GM12801 (cell line): ENCODE results near the gene RADIL.

Source experiments
- CTCF ChIP-seq: IDR thresholded peaks from one replicate; pipeline ENCODE4 v1.5.1; 2011; ENCODE audit warnings: control low read depth; ENCODE audit not compliant: insufficient read length; ENCODE audit errors: extremely low read depth

Gene RADIL

DNA sequence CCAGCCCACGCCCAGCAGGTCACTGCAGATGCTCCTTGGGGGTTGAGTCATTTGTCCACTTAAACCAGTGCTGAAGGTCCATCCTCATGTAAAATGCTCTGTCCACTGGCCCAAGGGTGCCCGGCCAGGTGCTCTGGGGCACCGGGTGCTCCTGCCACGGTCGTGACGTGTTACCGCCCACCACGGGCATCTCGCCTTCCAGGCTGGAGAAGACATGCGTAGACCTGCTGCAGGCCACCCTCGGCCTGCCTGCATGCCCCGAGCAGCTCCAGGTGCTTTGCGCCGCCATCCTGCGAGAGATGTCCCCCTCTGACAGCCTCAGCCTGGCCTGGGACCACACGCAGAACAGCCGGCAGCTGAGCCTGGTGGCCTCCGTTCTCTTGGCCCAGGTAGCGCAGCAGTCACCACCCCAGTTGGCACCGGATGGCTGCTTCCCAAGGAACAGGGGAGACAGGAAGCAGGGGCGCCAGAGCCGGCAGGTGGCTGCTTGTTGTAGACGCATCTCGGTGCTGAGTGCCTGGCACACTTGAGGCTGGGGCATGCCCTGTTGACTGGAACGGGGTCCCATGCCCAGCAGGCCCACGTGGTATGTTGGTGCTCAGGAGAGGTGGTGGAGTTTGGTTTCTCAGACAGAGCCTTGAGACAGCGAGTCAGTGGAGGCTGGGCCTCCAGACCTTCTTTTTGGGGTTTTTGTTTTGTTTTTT, 102.0 kb downstream of the RADIL start:
- no peak for TF ChIP-seq CTCF

DNA sequence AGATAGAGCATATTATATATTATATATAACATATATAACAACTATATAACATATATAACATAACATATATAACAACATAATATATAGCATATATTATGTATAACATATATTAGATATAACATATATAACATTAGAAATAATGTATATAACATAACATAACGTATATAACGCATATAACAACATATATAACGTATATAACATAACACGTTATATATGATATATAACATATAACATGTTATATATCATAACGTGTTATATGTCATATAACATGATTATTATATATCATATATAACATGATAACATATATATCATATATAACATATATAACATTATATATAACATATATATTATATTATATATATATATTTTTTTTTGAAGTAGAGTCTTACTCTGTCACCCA, 104.4 kb downstream of the RADIL start:
- no peak for TF ChIP-seq CTCF

DNA sequence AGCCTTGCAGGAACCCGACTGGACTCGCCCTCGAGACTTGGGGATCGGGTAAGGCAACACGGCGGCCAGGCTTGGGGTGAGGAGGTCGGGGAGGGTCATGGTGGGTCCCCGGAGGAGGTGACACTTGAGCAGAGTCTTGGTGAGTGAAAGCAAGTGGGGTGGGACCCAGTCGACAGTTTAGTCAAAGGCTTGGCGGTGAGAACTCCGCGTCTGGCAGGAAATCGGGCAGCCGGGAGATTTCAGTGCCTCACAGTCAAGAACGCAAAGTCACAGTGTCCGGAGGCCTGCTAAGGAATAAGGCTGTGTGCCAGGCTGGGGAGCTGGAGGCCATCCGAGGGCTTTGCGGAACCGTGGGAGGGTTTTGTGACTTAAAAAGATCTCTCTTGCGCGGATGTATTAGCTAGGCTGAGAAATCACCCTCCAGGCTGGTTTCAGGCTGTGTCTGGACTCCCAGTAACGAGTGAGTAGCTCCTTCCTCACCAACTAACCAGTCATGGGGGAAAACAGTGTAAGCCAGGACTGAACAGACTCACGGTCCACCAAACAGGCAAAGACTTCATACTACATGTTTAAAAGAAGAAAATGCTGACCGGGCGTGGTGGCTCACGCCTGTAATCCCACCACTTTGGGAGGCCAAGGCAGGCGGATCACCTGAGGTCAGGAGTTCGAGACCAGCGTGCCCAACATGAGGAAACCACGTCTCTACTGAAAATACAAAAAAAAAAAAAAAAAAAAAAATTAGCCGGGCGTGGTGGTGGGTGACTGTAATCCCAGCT, 107.5 kb downstream of the RADIL start:
- no peak for TF ChIP-seq CTCF

DNA sequence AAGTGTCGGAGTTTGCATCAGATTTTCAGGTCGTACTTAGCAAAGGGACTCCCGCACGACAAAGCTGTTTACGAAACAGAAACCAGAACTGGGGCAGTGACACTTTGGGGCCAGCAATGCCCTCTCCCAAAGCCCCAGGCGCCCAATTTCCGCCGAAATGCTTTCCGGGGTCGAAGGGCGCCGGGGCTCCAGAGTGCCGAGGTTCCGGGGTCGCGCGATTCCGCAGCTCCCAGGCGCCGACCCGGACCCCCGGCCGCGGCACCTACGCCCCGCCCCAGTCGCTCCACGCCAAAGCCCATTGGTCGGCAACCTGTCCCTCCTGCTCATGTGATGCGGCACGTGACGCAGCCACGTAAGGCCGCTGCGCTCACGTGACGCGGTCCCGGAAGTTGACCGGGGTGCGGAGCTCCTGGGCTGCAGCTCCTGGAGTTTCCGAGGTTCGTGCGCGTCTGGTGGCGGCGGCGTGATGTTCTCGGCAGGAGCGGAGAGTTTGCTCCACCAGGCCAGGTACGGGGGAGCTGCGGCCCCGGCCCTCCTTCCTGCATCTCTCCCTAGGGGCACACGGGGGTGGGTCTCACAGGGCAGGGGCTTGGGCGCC, 108.2 kb downstream of the RADIL start, which contains the start of gene AP5Z1:
Gene AP5Z1 (plus strand): TSS at position 374 of the 598 bp plus-strand sequence. CDS start 93 bp downstream, at position 467.
- no peak for TF ChIP-seq CTCF

- no peak for TF ChIP-seq CTCF
These were observed 108.8 kb downstream of the RADIL start for GRCh38 chr7:4774658-4775249.

DNA sequence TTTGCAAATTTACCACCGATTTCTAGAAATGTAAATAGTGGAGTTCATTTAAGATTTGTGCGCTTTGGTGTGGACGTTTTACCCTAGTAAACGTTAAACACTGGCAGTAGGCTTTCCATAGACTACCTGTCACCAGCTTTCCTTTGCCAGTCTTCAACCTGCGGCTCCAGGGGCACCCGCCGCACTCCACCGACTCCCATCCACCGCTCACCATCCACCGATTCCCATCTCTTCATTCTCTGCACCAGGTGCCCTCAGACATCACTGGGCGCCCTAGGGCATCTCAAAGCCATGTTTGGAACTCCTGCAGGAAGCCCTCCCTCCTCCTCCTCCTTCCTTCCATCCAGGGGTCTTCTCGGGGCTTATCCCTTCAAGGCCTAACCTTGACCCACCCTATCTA, 109.5 kb downstream of the RADIL start:
- no peak for TF ChIP-seq CTCF

DNA sequence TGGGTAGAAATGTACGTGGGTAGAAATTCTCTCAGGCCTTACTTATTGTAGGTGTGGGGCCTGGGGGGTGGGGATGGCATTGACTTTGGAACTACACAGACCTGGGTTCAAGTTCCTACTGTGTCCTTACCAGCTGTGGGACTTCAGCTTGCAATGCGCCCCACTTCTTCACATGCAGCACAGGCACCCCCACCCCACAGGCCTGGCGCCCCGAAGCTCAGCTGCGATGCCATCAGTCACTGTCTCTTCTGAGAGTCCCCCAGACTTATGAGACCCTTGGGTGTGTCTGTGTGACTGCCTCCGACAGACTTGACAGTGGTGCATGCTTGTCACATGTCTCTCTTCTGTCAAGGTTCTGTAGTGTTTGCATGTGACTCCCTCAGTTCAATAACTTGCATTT, 111.2 kb downstream of the RADIL start:
- no peak for TF ChIP-seq CTCF
